ENCODE results near the gene ADGRG1. TPM values are rescaled to one million over a fixed set of nuclear protein-coding genes. Genes with fewer than 3 reads are reported as not detected.

ADGRG1 gene
- total RNA-seq, 1 experiment from 2014 or later: 2.0 TPM

DNA sequence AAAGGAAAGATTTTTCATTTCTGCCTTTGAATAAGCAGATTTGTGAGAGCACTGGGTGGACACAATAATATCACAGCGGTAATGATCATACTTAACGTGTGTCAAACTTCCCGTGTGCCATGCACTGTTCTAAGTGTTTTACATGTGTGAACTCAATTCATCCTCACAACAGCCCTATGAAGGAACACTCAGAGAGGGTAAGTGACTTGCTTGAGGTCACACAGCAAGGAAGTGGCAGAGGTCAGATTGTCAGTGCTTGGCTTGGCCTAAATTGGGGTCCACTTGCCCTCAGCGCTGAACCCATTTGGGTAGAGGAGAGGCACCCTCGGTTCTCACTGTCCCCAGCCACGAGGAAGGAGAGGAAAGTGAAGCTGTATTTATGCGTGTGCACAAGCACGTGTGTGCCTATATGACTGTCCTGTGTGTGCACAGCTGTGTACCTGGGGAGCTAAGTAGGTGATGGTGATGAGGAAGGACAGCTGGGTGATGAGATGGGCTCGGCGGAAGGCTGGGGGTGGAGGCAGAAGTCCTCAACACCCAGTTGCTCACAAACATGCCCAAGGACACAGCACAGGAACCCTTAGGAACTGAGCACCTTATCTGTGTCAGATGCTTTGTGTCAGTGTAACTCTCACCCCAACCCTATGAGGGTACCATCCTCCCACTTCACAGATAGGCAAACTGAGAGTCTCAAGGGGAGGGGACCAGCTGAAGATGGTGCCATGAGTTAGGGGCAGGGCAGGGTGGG, 29.9 kb downstream of the ADGRG1 start (continued):
- TF ChIP-seq ATF2 (CRISPR knock-in tag; IDR thresholded peaks at IDR 0.05; ENCODE audit: borderline replicate concordance, low read depth) (no peak), CBFB (CRISPR knock-in tag; IDR thresholded peaks at IDR 0.05; ENCODE audit: low read depth) (no peak), TCF7 (CRISPR knock-in tag; IDR thresholded peaks at IDR 0.05; ENCODE audit: low read depth) (no peak), TEAD1 (CRISPR knock-in tag; IDR thresholded peaks at IDR 0.05) (no peak), ELF4 (CRISPR knock-in tag; IDR thresholded peaks at IDR 0.05; ENCODE audit: low read depth) (no peak), KAT7 (CRISPR knock-in tag; IDR thresholded peaks at IDR 0.05; ENCODE audit: borderline replicate concordance) (no peak), ZNF532 (CRISPR knock-in tag; IDR thresholded peaks at IDR 0.05; ENCODE audit: borderline replicate concordance) (no peak), E2F1 (CRISPR knock-in tag; IDR thresholded peaks at IDR 0.05) (no peak), FOXK1 (CRISPR knock-in tag; IDR thresholded peaks at IDR 0.05) (no peak), ATF1 (CRISPR knock-in tag; IDR thresholded peaks at IDR 0.05) (no peak), ZNF416 (CRISPR knock-in tag; IDR thresholded peaks at IDR 0.05) (no peak), CREB1 (CRISPR knock-in tag; IDR thresholded peaks at IDR 0.05) (no peak), E2F4 (CRISPR knock-in tag; IDR thresholded peaks at IDR 0.05; ENCODE audit: borderline replicate concordance, low read depth) (no peak)
- TF ChIP-seq, protein P1, sequence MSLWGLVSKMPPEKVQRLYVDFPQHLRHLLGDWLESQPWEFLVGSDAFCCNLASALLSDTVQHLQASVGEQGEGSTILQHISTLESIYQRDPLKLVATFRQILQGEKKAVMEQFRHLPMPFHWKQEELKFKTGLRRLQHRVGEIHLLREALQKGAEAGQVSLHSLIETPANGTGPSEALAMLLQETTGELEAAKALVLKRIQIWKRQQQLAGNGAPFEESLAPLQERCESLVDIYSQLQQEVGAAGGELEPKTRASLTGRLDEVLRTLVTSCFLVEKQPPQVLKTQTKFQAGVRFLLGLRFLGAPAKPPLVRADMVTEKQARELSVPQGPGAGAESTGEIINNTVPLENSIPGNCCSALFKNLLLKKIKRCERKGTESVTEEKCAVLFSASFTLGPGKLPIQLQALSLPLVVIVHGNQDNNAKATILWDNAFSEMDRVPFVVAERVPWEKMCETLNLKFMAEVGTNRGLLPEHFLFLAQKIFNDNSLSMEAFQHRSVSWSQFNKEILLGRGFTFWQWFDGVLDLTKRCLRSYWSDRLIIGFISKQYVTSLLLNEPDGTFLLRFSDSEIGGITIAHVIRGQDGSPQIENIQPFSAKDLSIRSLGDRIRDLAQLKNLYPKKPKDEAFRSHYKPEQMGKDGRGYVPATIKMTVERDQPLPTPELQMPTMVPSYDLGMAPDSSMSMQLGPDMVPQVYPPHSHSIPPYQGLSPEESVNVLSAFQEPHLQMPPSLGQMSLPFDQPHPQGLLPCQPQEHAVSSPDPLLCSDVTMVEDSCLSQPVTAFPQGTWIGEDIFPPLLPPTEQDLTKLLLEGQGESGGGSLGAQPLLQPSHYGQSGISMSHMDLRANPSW (CRISPR knock-in tag; conservative IDR thresholded peaks at IDR 0.05; ENCODE audit: low read depth): no peak
